ENCODE measurements around the gene GRIN2A.

DNA sequence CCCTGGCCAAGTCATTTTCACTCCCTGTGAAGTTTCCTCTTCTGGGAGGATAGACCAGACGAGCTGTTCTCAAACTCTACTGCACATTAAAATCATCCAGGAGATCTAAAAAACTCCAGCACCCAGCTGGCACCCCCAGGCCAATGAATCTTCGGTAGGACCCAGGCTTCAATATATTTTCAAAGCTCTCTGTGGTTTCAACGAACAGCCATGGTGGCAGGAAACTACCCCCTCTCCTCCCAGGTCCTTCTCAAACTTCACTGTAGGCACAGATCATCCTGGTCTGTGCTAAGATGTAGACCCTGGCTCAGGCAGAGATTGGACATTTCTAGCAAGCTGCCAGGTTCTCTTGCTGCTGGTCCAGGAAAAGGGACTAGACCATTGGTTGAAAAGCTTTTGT lies 38.7 kb upstream of the GRIN2A start:
- TF ChIP-seq CTCF (IDR thresholded peaks at IDR 0.05) (no peak), POLR2A (IDR thresholded peaks at IDR 0.05; ENCODE audit: low read depth) (no peak)
